GM12878 (cell line): ENCODE data around the gene PLS3.

Source experiments
- BHLHE40 ChIP-seq, 2 experiments: fragments of 450-650 bp in 1 of 2; IDR thresholded peaks; 2 replicates each; pipeline ENCODE4 v1.6.1; 2011 to 2017; ENCODE audit warnings: low read depth in 2 of 2, borderline replicate concordance in 1 of 2, improper control_type of control experiment in 1 of 2, low read length in 1 of 2, mild to moderate bottlenecking in 1 of 2
- CHD1 ChIP-seq: IDR thresholded peaks from 2 replicates; pipeline ENCODE4 v1.6.1; 2012; ENCODE audit warnings: low read depth, low read length, improper control_type of control experiment
- HCFC1 ChIP-seq: fragments of 150-350 bp; IDR thresholded peaks from 2 replicates; pipeline ENCODE4 v1.6.1; 2014; ENCODE audit warnings: low read length
- KDM1A ChIP-seq: fragments of 200-600 bp; sonication (generic); IDR thresholded peaks from 2 replicates; pipeline ENCODE4 v1.6.1; 2016; ENCODE audit warnings: borderline replicate concordance
- NBN ChIP-seq: fragments of 450-650 bp; IDR thresholded peaks from 2 replicates; pipeline ENCODE4 v1.6.1; 2016
- POLR2A ChIP-seq: IDR thresholded peaks from 2 replicates; pipeline ENCODE4 v1.6.1; 2011; ENCODE audit warnings: low read depth, mild to moderate bottlenecking, low read length
- SMC3 ChIP-seq: IDR thresholded peaks from 2 replicates; pipeline ENCODE4 v1.6.1; 2011; ENCODE audit warnings: low read length, improper control_type of control experiment, borderline replicate concordance
- TAF1 ChIP-seq: IDR thresholded peaks from 2 replicates; pipeline ENCODE4 v1.6.1; 2011; ENCODE audit warnings: mild to moderate bottlenecking, low read depth, low read length, borderline replicate concordance
- TF ChIP-seq, protein P1 (sequence below): fragments of 150-350 bp; IDR thresholded peaks from 2 replicates; pipeline ENCODE4 v1.6.1; 2016; ENCODE audit warnings: low read depth, low read length
- TF ChIP-seq, protein P2 (sequence below), 3 experiments: IDR thresholded peaks in 2 of 3; conservative IDR thresholded peaks in 1 of 3; 2 replicates each; pipeline ENCODE4 v1.5.1; 2011; ENCODE audit warnings: low read depth in 3 of 3, low read length in 3 of 3, mild to moderate bottlenecking in 3 of 3, control low read depth in 2 of 3, moderate library complexity in 2 of 3, inconsistent platforms in 1 of 3, mixed read lengths in 1 of 3; ENCODE audit not compliant: control insufficient read depth in 2 of 3, insufficient read depth in 1 of 3; ENCODE audit errors: extremely low read depth in 1 of 3
- TF ChIP-seq, protein P3 (sequence below): fragments of 450-650 bp; IDR thresholded peaks from 2 replicates; pipeline ENCODE4 v1.6.1; 2017; ENCODE audit warnings: mild to moderate bottlenecking, low read depth, inconsistent platforms; ENCODE audit not compliant: poor library complexity, severe bottlenecking

DNA sequence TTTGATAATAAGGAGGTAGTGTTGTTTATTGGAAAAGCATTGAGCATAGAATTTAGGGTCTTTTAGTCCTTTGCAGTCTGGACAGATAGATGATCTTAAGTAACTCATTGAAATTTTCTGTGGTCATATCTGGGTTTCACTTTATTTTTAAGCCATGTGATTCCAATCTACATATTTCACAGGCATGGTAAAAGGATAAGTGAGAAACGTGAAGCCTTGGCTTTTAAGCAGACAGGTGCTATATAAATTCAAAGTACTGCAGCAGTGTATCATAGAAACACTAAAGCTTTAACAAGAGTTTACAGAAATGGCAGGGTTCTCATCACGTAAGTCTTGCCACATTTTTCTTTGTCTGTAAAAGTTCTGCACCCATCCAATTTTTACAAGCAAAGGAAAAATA is 4.9 kb downstream of the PLS3 start:
- peak; percentile 58 to 70; a peak in 3 of 4 replicates for TF ChIP-seq BHLHE40 (IDR thresholded peaks at IDR 0.05; ENCODE audit: borderline replicate concordance in 1 of 2, low read depth in 2 of 2, low read length in 1 of 2)
- no peak for TF ChIP-seq CHD1
- no peak for TF ChIP-seq SMC3
- TF ChIP-seq, protein P1, sequence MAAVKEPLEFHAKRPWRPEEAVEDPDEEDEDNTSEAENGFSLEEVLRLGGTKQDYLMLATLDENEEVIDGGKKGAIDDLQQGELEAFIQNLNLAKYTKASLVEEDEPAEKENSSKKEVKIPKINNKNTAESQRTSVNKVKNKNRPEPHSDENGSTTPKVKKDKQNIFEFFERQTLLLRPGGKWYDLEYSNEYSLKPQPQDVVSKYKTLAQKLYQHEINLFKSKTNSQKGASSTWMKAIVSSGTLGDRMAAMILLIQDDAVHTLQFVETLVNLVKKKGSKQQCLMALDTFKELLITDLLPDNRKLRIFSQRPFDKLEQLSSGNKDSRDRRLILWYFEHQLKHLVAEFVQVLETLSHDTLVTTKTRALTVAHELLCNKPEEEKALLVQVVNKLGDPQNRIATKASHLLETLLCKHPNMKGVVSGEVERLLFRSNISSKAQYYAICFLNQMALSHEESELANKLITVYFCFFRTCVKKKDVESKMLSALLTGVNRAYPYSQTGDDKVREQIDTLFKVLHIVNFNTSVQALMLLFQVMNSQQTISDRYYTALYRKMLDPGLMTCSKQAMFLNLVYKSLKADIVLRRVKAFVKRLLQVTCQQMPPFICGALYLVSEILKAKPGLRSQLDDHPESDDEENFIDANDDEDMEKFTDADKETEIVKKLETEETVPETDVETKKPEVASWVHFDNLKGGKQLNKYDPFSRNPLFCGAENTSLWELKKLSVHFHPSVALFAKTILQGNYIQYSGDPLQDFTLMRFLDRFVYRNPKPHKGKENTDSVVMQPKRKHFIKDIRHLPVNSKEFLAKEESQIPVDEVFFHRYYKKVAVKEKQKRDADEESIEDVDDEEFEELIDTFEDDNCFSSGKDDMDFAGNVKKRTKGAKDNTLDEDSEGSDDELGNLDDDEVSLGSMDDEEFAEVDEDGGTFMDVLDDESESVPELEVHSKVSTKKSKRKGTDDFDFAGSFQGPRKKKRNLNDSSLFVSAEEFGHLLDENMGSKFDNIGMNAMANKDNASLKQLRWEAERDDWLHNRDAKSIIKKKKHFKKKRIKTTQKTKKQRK = no peak
- TF ChIP-seq, protein P2, sequence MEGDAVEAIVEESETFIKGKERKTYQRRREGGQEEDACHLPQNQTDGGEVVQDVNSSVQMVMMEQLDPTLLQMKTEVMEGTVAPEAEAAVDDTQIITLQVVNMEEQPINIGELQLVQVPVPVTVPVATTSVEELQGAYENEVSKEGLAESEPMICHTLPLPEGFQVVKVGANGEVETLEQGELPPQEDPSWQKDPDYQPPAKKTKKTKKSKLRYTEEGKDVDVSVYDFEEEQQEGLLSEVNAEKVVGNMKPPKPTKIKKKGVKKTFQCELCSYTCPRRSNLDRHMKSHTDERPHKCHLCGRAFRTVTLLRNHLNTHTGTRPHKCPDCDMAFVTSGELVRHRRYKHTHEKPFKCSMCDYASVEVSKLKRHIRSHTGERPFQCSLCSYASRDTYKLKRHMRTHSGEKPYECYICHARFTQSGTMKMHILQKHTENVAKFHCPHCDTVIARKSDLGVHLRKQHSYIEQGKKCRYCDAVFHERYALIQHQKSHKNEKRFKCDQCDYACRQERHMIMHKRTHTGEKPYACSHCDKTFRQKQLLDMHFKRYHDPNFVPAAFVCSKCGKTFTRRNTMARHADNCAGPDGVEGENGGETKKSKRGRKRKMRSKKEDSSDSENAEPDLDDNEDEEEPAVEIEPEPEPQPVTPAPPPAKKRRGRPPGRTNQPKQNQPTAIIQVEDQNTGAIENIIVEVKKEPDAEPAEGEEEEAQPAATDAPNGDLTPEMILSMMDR (IDR thresholded peaks at IDR 0.05 in 2 of 3, conservative IDR thresholded peaks at IDR 0.05 in 1 of 3; ENCODE audit: control insufficient read depth in 2 of 3, extremely low read depth in 1 of 3, insufficient read depth in 1 of 3, low read depth in 3 of 3, low read length in 3 of 3) = no peak
- no peak for TF ChIP-seq NBN
- no peak for TF ChIP-seq HCFC1
- TF ChIP-seq TAF1 = no peak
- no peak for TF ChIP-seq KDM1A
- no peak for TF ChIP-seq POLR2A
- TF ChIP-seq, protein P3, sequence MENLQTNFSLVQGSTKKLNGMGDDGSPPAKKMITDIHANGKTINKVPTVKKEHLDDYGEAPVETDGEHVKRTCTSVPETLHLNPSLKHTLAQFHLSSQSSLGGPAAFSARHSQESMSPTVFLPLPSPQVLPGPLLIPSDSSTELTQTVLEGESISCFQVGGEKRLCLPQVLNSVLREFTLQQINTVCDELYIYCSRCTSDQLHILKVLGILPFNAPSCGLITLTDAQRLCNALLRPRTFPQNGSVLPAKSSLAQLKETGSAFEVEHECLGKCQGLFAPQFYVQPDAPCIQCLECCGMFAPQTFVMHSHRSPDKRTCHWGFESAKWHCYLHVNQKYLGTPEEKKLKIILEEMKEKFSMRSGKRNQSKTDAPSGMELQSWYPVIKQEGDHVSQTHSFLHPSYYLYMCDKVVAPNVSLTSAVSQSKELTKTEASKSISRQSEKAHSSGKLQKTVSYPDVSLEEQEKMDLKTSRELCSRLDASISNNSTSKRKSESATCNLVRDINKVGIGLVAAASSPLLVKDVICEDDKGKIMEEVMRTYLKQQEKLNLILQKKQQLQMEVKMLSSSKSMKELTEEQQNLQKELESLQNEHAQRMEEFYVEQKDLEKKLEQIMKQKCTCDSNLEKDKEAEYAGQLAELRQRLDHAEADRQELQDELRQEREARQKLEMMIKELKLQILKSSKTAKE = no peak
